ENCODE measurements around the gene AKAIN1.

Gene AKAIN1, protein sequence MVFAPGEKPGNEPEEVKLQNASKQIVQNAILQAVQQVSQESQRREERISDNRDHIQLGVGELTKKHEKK

DNA sequence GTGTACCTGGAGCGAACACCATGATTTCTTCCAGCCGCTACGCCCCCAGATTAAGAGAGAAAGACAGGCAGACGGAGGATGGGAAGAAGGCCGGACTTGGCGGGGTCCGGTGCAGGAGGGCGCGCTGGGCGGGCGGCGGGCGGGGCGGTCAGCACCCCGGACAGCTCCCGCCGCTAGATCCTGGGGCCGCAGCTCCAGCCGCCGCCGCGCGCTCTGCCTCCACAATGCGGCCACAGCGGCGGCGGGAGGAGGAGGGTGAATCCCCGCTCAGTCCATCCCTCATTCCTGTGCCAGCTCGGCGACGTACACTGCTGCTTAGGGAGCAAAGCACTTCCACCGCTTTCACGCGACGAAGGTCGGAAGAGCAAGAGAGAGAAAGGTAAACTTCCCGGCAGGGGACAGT, at the start of gene AKAIN1:
AKAIN1 (minus strand) TSS at position 226 of the 403 bp plus-strand sequence; CDS start at position 22, 204 bp downstream.
- peak within 1 kb of the TSS; percentile 65 to 78 for H3K4me3 Mint-ChIP-seq
- no peaks in the 10 kb centered on the region for H3K9me3 Mint-ChIP-seq
- ATAC-seq (peak; percentile 73), DNase-seq (peak; percentile 16 to 33)
- peak within 1 kb of the TSS; percentile 40 to 59 for H3K27ac Mint-ChIP-seq
- H3K27me3 Mint-ChIP-seq: peaks cover 56% of the 10 kb centered on the region
- H3K4me1 Mint-ChIP-seq: peaks cover 19% of the 10 kb centered on the region

DNA sequence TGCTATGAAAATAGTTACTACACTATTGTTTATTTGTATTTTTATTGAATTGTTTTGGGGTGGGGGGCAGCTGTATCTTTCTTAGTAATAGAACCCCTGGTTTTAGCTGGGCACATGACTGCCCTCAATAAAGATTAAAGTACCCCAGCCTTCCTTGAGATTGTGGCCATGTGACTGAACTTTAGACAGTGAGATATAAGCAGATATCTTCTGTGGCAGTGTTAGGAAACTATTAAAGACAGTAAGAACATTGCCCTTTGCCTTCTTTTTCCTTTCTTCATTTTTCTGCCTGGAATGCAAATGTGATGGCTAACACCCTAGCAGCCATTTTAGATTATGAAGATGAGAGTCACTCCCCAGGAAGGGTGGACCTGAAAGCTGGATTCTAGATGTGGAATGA, 47.9 kb upstream of the AKAIN1 start:
- H3K27ac Mint-ChIP-seq: no peak overlapping the region
- H3K4me3 Mint-ChIP-seq: no peak overlapping the region

DNA sequence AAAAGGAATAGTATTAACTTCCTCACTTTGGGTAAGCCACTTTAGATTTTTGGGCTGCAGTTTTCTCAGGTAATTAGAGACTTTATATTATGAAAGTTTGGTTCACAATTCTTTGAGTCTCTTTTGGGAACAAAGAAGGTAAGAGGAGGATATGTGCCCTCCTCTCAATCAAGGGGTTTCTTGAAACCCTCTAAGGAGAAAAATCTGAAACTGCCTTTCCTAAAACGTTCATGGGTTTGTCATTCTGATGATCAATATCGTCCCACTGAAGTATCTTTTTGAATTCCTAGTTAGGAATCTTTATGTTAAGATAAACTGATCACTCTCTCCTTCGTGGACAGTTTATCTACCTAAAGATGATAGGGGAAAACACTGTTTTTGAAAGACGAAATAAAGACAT, 42.4 kb upstream of the AKAIN1 start:
- peak overlapping the region; percentile 26 to 94 for H3K4me3 Mint-ChIP-seq
- peaks cover 22% of the 10 kb centered on the region for H3K4me1 Mint-ChIP-seq
- no peaks in the 10 kb centered on the region for H3K27me3 Mint-ChIP-seq
- peak overlapping the region in 1 of 2 donors; percentile 27 for H3K27ac Mint-ChIP-seq
- ATAC-seq: no peak
- DNase-seq: no peak
- H3K9me3 Mint-ChIP-seq: peaks cover 0 to 8% of the 10 kb centered on the region in 2 donors

More for the DNA sequence above, 47.9 kb upstream of the AKAIN1 start:
- Mint-ChIP-seq H3K27me3 (no peaks in the 10 kb centered on the region), H3K4me1 (peaks cover 12% of the 10 kb centered on the region), H3K9me3 (peaks cover 0 to 9% of the 10 kb centered on the region in 2 donors)
- DNase-seq (no peak), ATAC-seq (no peak)

DNA sequence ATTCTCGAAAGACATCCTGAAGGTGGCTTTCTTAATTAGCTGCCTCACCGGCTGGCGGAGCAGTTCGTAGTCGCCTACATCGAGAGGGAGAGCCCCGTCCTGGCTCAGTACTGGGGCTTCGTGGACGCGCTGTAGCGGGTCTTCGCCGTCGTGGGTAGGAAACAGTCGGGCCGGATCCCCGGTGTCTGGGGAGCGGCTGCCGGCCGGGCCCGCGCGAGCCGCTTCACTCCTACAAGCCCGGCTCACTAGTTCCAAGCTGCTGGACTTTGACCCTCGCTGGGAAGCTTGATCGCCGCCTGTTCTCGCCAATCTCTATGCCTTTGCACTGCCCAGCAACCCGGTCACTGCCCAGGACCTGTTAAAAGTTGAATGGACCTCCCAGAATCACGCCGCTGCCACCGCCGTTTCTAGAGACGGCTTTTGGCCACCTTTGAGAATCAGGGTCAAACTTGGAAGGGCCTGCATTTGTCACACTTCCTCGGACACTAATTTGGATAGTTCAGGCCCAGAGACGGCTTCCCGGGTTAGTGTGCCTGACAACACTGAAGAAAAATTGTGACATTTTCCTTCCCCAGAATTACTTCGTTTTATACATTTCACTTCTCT, 41.4 kb upstream of the AKAIN1 start:
- H3K9me3 Mint-ChIP-seq: peaks cover 0 to 6% of the 10 kb centered on the region in 2 donors
- H3K4me1 Mint-ChIP-seq: peaks cover 22% of the 10 kb centered on the region
- no peaks in the 10 kb centered on the region for H3K27me3 Mint-ChIP-seq
- H3K4me3 Mint-ChIP-seq: peak overlapping the region; percentile 91 to 94
- peak overlapping the region; percentile 99 for H3K27ac Mint-ChIP-seq
- DNase-seq (peak in 1 of 2 donors; percentile 54), ATAC-seq (peak; percentile 72)

DNA sequence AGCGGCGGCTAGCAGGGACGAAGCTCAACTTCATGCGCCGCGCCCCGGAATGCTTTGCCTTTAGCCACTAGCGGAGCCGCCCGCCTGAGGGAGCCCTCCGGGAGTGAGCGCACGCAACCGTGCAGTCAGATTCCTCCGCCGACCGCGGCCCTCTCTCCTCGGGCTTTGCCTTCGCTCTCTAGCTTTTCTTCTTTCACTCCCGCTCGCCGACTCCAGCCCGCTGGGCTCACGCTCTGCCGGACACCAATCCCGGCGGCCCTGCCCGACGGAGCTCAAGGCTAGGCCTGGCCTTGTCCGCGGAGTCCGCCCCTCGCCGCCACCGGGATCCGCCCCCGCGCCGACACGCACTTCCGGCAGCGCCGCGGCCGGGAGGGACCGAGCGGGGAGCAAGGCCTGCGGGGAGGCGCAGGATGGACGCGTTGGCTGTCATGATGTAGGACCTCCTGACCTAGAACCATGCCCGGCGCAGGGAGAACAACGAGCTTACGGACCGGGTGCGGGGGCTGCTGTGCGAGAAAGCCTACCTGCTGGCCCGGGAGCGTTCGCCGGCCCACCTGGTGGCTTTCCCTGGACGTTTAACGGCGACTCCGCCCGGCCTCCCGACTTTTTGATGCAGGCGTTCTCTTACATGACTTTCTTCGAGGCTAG, 40.8 kb upstream of the AKAIN1 start:
- peak overlapping the region; percentile 99 for H3K27ac Mint-ChIP-seq
- peaks cover 22% of the 10 kb centered on the region for H3K4me1 Mint-ChIP-seq
- ATAC-seq (peak; percentile 95), DNase-seq (peak; percentile 89 to 90)
- peaks cover 0 to 6% of the 10 kb centered on the region in 2 donors for H3K9me3 Mint-ChIP-seq
- H3K4me3 Mint-ChIP-seq: peak overlapping the region; percentile 91 to 94
- no peaks in the 10 kb centered on the region for H3K27me3 Mint-ChIP-seq

DNA sequence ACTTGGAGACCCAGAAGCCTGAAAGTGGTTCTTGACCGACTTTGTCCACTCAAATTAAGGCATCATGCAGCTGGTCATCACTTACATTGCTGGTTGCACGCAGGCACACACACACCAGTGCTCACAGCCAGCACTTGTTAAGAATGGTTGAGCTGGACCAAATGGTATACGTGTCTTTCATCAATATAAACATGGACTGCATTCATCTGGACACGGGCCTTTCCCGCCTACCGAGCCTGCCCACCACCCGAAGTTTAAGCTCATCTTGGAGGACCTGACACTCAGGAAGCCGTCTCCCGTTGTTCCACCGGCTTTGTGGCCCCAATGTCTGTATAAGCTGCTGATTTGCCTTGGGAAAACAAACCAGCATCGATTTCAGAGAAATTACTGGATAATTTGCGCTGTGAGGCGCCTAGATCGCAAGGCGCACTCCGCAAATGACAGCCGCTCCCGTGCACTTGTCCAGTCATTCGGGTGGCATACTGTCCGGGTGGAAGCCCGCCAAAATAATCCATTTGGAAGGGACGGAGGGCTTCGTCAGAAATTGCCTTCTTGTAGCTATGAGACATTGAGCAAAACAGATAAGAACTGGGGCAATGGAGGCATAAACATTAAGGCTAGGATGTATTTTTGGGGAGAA, 40.1 kb upstream of the AKAIN1 start:
- DNase-seq (no peak), ATAC-seq (peak; percentile 53)
- Mint-ChIP-seq H3K27me3 (peaks cover 4% of the 10 kb centered on the region), H3K4me3 (peak overlapping the region; percentile 91 to 94), H3K27ac (peak overlapping the region; percentile 99), H3K9me3 (peaks cover 4 to 8% of the 10 kb centered on the region in 2 donors), H3K4me1 (peaks cover 22% of the 10 kb centered on the region)

DNA sequence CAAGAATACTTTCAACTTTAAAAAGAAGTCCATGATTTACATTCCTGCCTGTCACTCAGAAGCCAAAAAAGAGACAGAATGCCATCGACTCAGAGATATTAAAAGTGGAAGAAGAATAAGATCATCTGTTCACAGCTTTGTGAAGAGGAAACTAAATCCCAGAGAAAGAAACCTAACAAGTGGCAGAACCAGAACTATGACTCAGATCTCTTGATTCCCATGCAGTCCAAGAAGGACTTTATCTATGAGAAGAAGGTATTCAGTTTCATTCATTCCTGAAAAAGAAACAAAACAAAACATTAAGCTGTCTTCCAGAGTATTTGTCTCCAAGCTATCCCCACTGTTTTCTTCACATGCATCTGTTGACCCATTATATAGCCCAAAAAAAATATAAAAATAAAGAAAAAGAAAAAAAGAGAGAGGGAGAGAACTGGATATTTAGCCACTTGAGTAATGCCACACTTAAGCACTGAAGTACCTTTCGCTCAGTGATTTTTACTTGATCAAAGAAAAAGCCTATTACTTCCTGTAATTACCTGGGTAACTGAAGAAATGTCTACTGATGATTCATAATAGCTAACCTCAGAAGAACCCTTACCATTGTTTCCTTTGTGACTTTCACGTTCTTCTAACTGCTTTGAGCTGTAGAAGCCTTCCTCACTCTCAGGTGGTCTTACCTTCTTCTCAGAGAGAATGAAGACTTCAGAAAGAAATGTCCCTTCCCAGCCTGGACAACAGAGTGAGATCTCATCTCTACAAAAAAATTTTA, 17.7 kb upstream of the AKAIN1 start:
- ATAC-seq (peak; percentile 96), DNase-seq (no peak)
- peaks cover 15% of the 10 kb centered on the region for H3K4me1 Mint-ChIP-seq
- H3K27ac Mint-ChIP-seq: peak overlapping the region in 1 of 2 donors; percentile 69
- peaks cover 0 to 4% of the 10 kb centered on the region in 2 donors for H3K9me3 Mint-ChIP-seq
- peak overlapping the region in 1 of 2 donors; percentile 69 for H3K4me3 Mint-ChIP-seq
- no peaks in the 10 kb centered on the region for H3K27me3 Mint-ChIP-seq

DNA sequence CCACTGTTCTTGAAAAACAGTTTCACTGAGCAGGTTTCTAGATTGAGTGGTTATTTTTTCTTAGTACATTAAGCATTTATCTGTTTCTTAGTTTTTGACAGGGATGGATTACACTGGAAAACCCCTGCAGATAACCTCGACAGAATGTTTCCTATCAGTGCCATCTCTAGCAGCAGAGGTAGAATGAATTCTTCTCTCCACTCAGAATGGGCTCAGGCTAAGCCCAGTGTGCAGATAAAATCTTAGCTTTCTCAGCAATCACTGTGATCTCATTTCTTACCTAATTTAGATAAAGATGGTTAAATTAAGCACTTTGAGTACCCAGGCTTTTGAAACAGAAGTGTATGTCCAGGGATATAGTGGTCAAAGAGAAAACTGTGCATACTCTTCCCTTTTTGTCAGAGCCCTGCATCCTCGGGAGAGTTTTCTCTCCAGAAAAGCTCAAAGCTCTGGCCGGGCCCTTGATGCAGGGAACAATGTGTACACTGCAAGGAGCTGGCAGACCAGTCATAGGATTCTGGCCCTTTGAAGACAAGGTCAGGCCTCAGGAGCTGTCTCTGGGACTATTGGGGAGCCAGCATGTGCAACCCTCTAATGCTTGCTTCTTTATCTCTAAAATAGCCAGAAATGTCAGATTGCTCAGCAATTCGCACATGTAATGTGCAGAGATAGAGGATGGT, 10.6 kb upstream of the AKAIN1 start:
- DNase-seq (no peak), ATAC-seq (no peak)
- H3K4me3 Mint-ChIP-seq: no peak overlapping the region
- H3K9me3 Mint-ChIP-seq: no peaks in the 10 kb centered on the region
- H3K27ac Mint-ChIP-seq: no peak overlapping the region
- H3K27me3 Mint-ChIP-seq: no peaks in the 10 kb centered on the region
- peaks cover 12% of the 10 kb centered on the region for H3K4me1 Mint-ChIP-seq

DNA sequence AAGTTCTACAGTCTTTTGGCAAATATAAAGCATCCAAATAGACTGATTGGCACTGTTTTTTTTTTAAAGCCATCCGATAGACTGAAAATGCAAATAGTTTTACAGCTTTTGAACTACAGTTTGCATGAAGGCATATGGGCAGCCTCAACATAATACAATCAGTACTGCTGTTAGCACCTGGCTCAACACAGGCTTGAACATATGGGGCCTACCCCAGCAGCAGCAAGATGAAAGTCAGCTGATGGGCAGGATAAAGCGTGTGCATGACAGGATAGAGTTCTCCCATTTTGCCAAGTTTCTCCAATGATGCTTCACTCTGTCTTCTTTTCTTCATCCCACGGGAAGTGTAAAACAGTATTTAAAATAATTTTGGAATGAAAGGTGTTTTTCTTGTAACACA, 1.3 kb upstream of the AKAIN1 start:
- H3K4me3 Mint-ChIP-seq: no peak overlapping the region
- H3K27me3 Mint-ChIP-seq: peaks cover 56% of the 10 kb centered on the region
- ATAC-seq (no peak), DNase-seq (no peak)
- H3K9me3 Mint-ChIP-seq: no peaks in the 10 kb centered on the region
- H3K27ac Mint-ChIP-seq: no peak overlapping the region
- peaks cover 19% of the 10 kb centered on the region for H3K4me1 Mint-ChIP-seq

DNA sequence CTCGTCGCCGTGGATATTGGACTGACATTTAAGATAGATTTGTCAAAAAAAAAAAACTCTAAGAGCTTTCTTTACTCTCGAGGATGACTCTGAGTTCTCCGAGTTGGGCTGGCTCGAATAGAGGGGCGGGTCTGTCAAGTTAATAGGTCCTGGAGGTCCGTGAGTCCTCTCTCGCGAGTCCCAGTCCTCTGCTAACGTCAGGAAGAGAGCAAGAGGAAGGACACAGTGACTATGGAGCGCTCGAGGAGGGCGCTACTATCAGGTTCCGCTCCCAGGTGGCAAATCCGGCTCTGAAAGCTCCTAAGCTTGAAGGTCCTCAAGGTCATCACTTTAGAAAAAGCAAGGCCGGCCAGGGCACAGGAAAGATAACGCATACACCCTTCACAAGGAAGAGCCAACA, 404 bp upstream of the AKAIN1 start:
- Mint-ChIP-seq H3K4me3 (peak overlapping the region; percentile 65 to 78), H3K9me3 (no peaks in the 10 kb centered on the region), H3K27ac (no peak overlapping the region), H3K27me3 (peaks cover 56% of the 10 kb centered on the region), H3K4me1 (peaks cover 19% of the 10 kb centered on the region)
- DNase-seq: no peak
- ATAC-seq: no peak

DNA sequence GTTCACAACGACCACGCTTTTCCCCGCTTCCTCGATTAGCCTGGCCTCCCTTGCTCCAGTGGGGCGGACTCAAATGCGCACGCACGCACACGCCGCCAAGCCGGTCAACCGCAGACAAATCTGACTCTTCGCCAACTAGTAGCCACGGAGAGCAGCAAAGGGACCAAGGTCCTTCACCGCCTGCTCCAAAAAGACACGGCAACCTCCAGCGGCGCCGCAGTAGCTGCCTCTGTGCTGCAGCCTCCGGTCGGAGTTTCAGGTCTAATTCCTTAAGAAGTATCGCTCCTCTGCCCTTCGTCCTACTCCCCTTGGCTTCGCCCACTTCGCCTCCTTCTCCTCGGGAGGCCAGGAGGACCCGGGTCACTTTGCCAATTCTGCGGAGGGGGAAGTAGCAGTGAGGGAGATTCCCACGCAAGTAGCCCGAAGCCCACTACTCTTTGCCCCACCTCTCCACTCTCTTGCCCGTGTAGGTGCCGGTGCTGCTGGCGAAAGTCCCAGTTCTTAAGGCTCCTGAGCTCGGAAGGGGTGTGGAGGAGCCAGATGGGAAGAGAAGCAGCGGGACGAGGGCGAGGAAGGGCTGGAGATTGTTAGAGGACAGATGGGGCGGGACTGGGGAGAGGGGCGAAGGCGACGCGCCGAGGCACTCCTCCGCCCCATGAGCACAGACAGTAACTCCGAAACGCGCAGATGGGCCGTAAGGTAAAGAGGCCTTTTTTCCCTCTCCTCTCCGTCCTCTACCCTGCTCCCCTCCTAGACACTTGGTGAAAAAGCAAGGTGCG, 615 bp downstream of the AKAIN1 start:
- DNase-seq (peak in 1 of 2 donors; percentile 12), ATAC-seq (peak; percentile 66)
- H3K27me3 Mint-ChIP-seq: peaks cover 56% of the 10 kb centered on the region
- peaks cover 19% of the 10 kb centered on the region for H3K4me1 Mint-ChIP-seq
- H3K27ac Mint-ChIP-seq: peak overlapping the region in 1 of 2 donors; percentile 40
- no peaks in the 10 kb centered on the region for H3K9me3 Mint-ChIP-seq
- peak overlapping the region; percentile 65 to 78 for H3K4me3 Mint-ChIP-seq

DNA sequence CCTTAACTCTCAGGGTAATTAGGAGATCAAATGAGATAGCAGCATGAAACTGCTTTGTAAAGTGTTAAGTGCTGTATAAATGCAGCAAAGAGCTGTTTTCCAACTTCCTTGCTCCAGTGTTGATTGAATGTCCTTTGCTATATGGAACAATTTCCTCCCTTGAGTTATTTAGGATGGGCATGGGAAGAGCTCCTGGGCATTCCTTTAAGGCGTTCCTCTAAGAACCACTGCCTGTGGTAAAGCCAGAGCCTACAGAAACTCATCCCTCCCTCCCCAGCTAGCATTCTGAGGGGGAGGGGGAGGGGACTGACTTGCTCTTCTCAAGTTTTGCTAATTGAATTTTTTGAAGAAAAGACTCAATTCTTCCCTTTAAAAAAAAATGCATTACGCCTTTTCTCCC, 1.4 kb downstream of the AKAIN1 start:
- Mint-ChIP-seq H3K9me3 (no peaks in the 10 kb centered on the region), H3K4me1 (peaks cover 19% of the 10 kb centered on the region), H3K27me3 (peaks cover 56% of the 10 kb centered on the region), H3K4me3 (peak overlapping the region in 1 of 2 donors; percentile 65), H3K27ac (no peak overlapping the region)
- DNase-seq (no peak), ATAC-seq (no peak)

DNA sequence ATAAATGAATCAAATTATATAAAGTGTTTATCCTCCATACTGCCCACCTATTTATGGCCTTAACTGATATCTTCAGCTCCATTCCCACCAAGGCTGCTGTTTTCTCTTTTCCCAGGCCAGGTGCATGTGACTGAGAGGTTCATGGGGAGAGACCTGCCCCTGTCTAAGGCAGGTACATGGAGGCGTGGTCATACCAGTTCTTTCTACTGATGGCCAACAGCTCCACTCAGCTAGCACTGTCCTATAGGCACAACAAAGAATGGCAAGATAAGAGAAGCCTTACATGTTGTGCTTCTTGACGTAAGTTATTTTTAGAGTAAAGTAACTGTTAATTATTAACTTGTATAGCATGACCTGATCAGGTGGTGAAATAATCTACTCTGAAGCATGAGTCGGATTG, 16.8 kb downstream of the AKAIN1 start:
- Mint-ChIP-seq H3K4me3 (no peak overlapping the region), H3K9me3 (no peaks in the 10 kb centered on the region), H3K27ac (no peak overlapping the region), H3K4me1 (peaks cover 12% of the 10 kb centered on the region), H3K27me3 (no peaks in the 10 kb centered on the region)
- no peak for DNase-seq
- no peak for ATAC-seq

DNA sequence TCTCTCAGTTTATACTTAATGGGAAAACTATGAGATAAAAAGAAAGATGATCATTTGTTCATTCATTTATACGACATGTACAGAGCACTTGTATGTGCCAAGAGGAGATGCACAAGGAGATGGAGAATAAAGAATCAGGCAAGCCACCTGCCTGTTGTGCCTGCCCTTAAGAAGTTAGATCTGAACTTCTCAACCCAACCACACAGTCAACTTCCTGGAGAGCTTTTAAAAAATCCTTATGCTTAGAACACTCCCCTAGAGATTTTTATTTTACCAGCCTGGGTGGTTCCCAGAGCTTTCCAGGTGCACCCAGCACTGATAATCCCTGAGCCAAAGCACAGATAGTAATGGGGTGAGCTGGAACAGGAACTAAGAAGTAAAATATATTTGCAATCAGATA, 18.5 kb downstream of the AKAIN1 start:
- H3K27ac Mint-ChIP-seq: no peak overlapping the region
- ATAC-seq (no peak), DNase-seq (no peak)
- peaks cover 12% of the 10 kb centered on the region for H3K4me1 Mint-ChIP-seq
- H3K4me3 Mint-ChIP-seq: no peak overlapping the region
- no peaks in the 10 kb centered on the region for H3K27me3 Mint-ChIP-seq
- no peaks in the 10 kb centered on the region for H3K9me3 Mint-ChIP-seq
